ENCODE results near the gene IGSF9.

The IGSF9 gene

GRCh38 chr1:159943278-159943640 is 2.2 kb downstream of the IGSF9 start:
- Histone ChIP-seq H3K36me3 (ENCODE audit: control insufficient read depth, insufficient read depth, low read length) (no peaks in the 10 kb centered on the region), H3K4me1 (ENCODE audit: control insufficient read depth, insufficient read depth, low read length) (peaks cover 15% of the 10 kb centered on the region), H3K4me3 (ENCODE audit: low read depth, low read length) (no peak overlapping the region), H3K9ac (ENCODE audit: low read depth, low read length) (no peak overlapping the region), H3K27me3 (ENCODE audit: control insufficient read depth, insufficient read depth, low read length) (peaks cover 3% of the 10 kb centered on the region), H3K9me3 (ENCODE audit: control insufficient read depth, insufficient read depth, low read length) (no peaks in the 10 kb centered on the region)

DNA sequence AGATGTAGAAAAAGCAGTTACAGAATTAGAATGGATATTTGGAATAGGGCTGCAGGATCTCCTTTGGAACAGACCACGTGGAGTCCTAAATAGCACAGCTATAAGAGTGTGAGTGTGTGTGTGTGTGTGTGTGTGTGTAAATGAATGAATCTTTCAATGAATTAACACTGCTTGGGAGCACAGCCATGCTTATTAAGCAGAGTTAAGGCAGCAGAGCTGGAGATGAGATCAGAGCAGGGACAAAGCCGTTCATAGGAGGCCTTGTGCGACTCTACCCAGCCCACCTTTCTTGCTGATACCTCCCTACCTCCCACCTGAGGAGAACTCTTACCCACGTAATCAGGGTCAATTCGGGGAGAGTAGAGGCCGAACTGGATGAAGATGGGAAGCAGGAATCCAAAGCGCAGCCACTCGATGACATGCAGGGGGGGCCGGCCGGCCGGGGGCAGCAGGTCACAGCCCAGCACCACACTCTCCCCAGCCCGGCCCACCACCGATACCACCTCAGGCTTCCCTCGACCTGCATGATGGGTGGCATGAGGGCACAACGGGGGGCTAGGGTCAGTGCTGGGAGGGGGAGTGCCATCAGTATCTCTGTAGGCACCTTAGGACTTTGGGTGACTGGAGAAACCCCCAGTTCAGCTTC is 2.7 kb downstream of the IGSF9 start:
- Histone ChIP-seq H3K9ac (ENCODE audit: low read depth, low read length) (no peak overlapping the region), H3K4me3 (ENCODE audit: low read depth, low read length) (no peak overlapping the region), H3K36me3 (ENCODE audit: control insufficient read depth, insufficient read depth, low read length) (no peaks in the 10 kb centered on the region), H3K9me3 (ENCODE audit: control insufficient read depth, insufficient read depth, low read length) (no peaks in the 10 kb centered on the region), H3K4me1 (ENCODE audit: control insufficient read depth, insufficient read depth, low read length) (peaks cover 16% of the 10 kb centered on the region), H3K27me3 (ENCODE audit: control insufficient read depth, insufficient read depth, low read length) (peaks cover 3% of the 10 kb centered on the region)

DNA sequence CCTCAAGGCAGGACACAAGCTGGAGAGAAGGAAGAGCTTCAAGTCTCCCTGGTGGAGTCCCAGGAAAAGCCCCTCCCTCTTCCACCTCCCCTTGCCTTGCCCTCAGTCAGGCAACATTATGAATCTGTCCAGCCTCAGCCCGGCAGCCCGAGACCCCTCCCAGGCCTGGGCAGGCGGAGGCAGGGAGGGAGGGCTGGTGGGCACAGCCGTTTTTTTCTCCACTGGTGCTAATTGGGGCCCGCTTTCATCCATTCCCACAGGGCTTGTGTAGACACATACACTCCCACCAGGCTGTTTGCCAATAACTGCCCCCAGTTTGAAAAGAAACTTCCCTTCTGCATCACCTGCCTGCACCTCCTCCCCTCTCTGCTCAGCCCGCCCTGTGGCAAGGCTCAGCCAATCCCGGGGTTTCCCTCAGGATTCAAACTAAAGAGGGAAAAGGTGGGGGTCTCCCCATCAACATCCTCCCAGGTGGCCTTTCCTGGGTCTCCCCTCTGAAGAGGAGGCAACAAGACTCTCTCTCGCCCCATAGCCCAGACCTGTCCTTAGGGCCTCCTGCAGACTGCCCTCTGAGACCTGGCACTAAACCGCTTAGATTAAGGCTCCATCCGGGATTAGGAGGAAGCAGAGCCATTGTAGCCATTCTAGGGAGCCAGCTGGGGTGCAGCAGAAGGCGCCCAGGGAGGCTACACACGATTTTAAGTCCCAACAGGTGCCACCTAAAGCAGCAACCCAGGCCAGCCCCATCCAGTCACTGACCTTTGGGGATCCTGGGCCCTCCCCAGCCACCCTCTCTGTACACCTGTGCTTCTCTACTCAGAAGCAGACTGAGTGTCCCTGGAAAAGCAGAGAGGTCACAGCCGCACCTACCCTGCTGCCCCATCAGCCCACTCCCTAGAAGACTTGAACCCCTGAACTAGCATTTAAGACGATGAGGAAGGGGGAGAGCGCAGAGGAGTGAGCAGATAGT is 3.5 kb downstream of the IGSF9 start:
- peaks cover 24% of the 10 kb centered on the region for H3K4me1 ChIP-seq (ENCODE audit: control insufficient read depth, insufficient read depth, low read length)
- H3K27me3 ChIP-seq (ENCODE audit: control insufficient read depth, insufficient read depth, low read length) = peaks cover 3% of the 10 kb centered on the region
- no peak overlapping the region for H3K4me3 ChIP-seq (ENCODE audit: low read depth, low read length)
- H3K9me3 ChIP-seq (ENCODE audit: control insufficient read depth, insufficient read depth, low read length) = no peaks in the 10 kb centered on the region
- H3K9ac ChIP-seq (ENCODE audit: low read depth, low read length) = no peak overlapping the region
- H3K36me3 ChIP-seq (ENCODE audit: control insufficient read depth, insufficient read depth, low read length) = no peaks in the 10 kb centered on the region

DNA sequence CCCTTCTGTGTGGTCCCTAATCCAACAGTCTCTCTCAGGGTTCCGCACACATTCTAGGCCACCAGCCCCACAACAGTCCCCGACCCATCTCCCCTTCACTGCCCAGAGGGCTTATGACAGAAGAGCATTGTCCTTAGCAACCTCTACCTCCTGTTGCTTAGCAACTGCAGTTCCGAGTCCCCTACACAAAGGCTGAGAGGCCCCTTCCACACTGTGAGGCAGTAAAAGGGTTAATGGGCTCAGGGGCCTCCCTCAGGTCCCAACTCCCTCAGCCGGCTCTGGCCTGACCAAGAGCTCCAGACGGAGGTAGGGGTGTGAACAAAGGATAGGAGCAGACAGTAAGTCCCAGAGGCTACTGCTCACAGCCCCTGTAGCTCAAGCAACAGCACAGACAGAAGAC is 4.3 kb downstream of the IGSF9 start:
- H3K9ac ChIP-seq (ENCODE audit: low read depth, low read length) = no peak overlapping the region
- peaks cover 21% of the 10 kb centered on the region for H3K4me1 ChIP-seq (ENCODE audit: control insufficient read depth, insufficient read depth, low read length)
- H3K9me3 ChIP-seq (ENCODE audit: control insufficient read depth, insufficient read depth, low read length) = no peaks in the 10 kb centered on the region
- H3K27me3 ChIP-seq (ENCODE audit: control insufficient read depth, insufficient read depth, low read length) = peaks cover 3% of the 10 kb centered on the region
- H3K4me3 ChIP-seq (ENCODE audit: low read depth, low read length) = no peak overlapping the region
- H3K36me3 ChIP-seq (ENCODE audit: control insufficient read depth, insufficient read depth, low read length) = no peaks in the 10 kb centered on the region

DNA sequence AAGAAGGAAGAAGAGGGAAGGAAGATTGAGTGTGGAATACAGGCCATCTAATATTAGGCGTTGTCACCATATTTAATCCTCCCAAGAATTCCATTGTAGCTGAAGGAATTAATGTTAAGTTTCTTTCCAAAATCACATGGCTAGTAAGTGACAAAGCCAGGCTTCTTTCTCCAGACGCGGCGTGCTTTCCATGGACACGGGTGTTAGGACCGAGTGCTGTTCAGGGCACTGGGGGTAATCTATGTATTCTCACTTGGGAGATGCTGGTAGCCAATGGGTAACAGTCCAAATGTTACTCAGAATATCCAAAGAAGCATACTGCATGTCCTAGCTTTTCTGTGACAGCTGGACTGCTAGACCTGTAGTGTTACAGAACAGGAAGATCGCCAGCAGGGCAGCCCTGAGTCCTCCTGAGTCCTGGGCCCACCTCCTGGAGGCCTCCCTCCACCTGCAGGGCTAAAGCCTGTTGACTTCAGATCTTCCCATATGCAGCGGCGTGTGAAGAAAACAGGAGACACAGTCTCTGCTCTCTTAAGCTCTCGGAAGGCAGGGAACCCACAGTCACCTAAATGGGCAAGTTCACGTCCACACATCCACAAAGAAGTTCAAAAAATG is 5.3 kb downstream of the IGSF9 start:
- Histone ChIP-seq H3K36me3 (ENCODE audit: control insufficient read depth, insufficient read depth, low read length) (peaks cover 2% of the 10 kb centered on the region), H3K27me3 (ENCODE audit: control insufficient read depth, insufficient read depth, low read length) (peaks cover 3% of the 10 kb centered on the region), H3K9ac (ENCODE audit: low read depth, low read length) (no peak overlapping the region), H3K4me1 (ENCODE audit: control insufficient read depth, insufficient read depth, low read length) (peaks cover 20% of the 10 kb centered on the region), H3K4me3 (ENCODE audit: low read depth, low read length) (no peak overlapping the region), H3K9me3 (ENCODE audit: control insufficient read depth, insufficient read depth, low read length) (no peaks in the 10 kb centered on the region)

GRCh38 chr1:159939678-159940002 is 5.8 kb downstream of the IGSF9 start:
- H3K4me1 ChIP-seq (ENCODE audit: control insufficient read depth, insufficient read depth, low read length) = peaks cover 17% of the 10 kb centered on the region
- H3K9me3 ChIP-seq (ENCODE audit: control insufficient read depth, insufficient read depth, low read length) = no peaks in the 10 kb centered on the region
- no peak overlapping the region for H3K9ac ChIP-seq (ENCODE audit: low read depth, low read length)
- peaks cover 2% of the 10 kb centered on the region for H3K36me3 ChIP-seq (ENCODE audit: control insufficient read depth, insufficient read depth, low read length)
- no peak overlapping the region for H3K4me3 ChIP-seq (ENCODE audit: low read depth, low read length)
- H3K27me3 ChIP-seq (ENCODE audit: control insufficient read depth, insufficient read depth, low read length) = peaks cover under 1% of the 10 kb centered on the region

DNA sequence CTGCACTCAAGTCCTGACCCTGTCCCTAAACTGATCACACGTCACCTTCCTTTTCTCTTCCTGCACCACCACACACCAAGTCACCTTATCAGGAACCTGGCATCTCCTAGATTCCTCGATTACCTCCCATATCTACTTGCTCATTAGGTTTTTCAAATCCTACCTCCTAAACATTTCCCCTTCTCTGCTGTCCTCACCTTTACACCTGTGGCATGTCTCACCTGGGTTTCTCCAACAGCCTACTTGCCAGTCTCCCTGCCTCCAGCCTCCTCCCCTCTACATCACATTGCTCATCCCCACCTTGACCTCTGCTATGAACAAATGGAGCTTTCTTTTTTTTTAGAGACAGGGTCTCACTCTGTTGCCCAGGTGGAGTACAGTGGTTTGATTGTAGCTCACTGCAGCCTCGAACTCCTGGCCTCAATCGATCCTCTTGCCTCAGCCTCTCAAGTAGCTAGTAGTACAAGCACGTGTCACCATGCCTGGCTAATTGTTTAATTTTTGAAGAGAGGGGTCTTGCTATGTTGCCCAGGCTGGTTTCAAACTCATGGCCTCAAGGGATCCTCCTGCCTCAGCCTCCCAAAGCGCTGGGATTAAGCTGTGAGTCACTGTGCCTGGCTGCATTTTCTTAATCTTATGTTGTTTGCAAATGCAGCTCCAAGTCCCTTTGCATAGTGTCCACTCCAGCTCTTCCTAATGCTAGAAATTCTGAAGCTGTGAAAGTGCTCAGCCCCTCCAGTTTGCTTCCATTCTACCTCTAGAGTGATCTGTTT is 6.3 kb downstream of the IGSF9 start:
- no peak overlapping the region for H3K9ac ChIP-seq (ENCODE audit: low read depth, low read length)
- H3K9me3 ChIP-seq (ENCODE audit: control insufficient read depth, insufficient read depth, low read length) = no peaks in the 10 kb centered on the region
- peaks cover 7% of the 10 kb centered on the region for H3K36me3 ChIP-seq (ENCODE audit: control insufficient read depth, insufficient read depth, low read length)
- H3K27me3 ChIP-seq (ENCODE audit: control insufficient read depth, insufficient read depth, low read length) = no peaks in the 10 kb centered on the region
- no peak overlapping the region for H3K4me3 ChIP-seq (ENCODE audit: low read depth, low read length)
- peaks cover 13% of the 10 kb centered on the region for H3K4me1 ChIP-seq (ENCODE audit: control insufficient read depth, insufficient read depth, low read length)

GRCh38 chr1:159938211-159938852 is 7.1 kb downstream of the IGSF9 start:
- H3K27me3 ChIP-seq (ENCODE audit: control insufficient read depth, insufficient read depth, low read length) = no peaks in the 10 kb centered on the region
- no peak overlapping the region for H3K4me3 ChIP-seq (ENCODE audit: low read depth, low read length)
- H3K4me1 ChIP-seq (ENCODE audit: control insufficient read depth, insufficient read depth, low read length) = peaks cover 13% of the 10 kb centered on the region
- no peak overlapping the region for H3K9ac ChIP-seq (ENCODE audit: low read depth, low read length)
- H3K36me3 ChIP-seq (ENCODE audit: control insufficient read depth, insufficient read depth, low read length) = peaks cover 8% of the 10 kb centered on the region
- H3K9me3 ChIP-seq (ENCODE audit: control insufficient read depth, insufficient read depth, low read length) = no peaks in the 10 kb centered on the region

GRCh38 chr1:159937054-159937750 is 8.2 kb downstream of the IGSF9 start:
- no peak overlapping the region for H3K9ac ChIP-seq (ENCODE audit: low read depth, low read length)
- peak overlapping the region; percentile 18 for H3K4me3 ChIP-seq (ENCODE audit: low read depth, low read length)
- peaks cover 8% of the 10 kb centered on the region for H3K36me3 ChIP-seq (ENCODE audit: control insufficient read depth, insufficient read depth, low read length)
- H3K27me3 ChIP-seq (ENCODE audit: control insufficient read depth, insufficient read depth, low read length) = no peaks in the 10 kb centered on the region
- peaks cover 13% of the 10 kb centered on the region for H3K4me1 ChIP-seq (ENCODE audit: control insufficient read depth, insufficient read depth, low read length)
- H3K9me3 ChIP-seq (ENCODE audit: control insufficient read depth, insufficient read depth, low read length) = no peaks in the 10 kb centered on the region

- peak overlapping the region; percentile 18 for H3K4me3 ChIP-seq (ENCODE audit: low read depth, low read length)
- H3K36me3 ChIP-seq (ENCODE audit: control insufficient read depth, insufficient read depth, low read length) = peaks cover 11% of the 10 kb centered on the region
- H3K27me3 ChIP-seq (ENCODE audit: control insufficient read depth, insufficient read depth, low read length) = no peaks in the 10 kb centered on the region
- H3K9me3 ChIP-seq (ENCODE audit: control insufficient read depth, insufficient read depth, low read length) = no peaks in the 10 kb centered on the region
- H3K4me1 ChIP-seq (ENCODE audit: control insufficient read depth, insufficient read depth, low read length) = peaks cover 13% of the 10 kb centered on the region
- H3K9ac ChIP-seq (ENCODE audit: low read depth, low read length) = no peak overlapping the region
These were observed 9.0 kb downstream of the IGSF9 start for GRCh38 chr1:159936273-159936904.
